IMR-90 (cell line): ENCODE measurements around the gene RPS6KA2. TPM values are rescaled to one million over a fixed set of nuclear protein-coding genes. Genes with fewer than 3 reads are reported as not detected.

Experiments
- ATAC-seq: fragments of 200-7000 bp; cut with Tn5 transposase; 2 replicates; pipeline ENCODE4 v1.9.1; 2020; ENCODE audit warnings: low read depth, mild to moderate bottlenecking, moderate library complexity
- BruUV-seq: library from RNA; stranded (reverse); fragments of 400-500 nt; replicated peaks from 2 replicates; lab custom pipeline; 2021; lab: Mats Ljungman, UMichigan
- CTCF ChIA-PET: fragments of 300-600 bp; formaldehyde crosslinking; extraction: SDS; loops from one replicate; lab custom pipeline; 2021; ENCODE audit warnings: antibody characterized with exemption; lab: Yijun Ruan, JAX
- POLR2A ChIA-PET: fragments of 300-600 bp; sonication (Branson Sonifier 250); formaldehyde crosslinking; loops from one replicate; lab custom pipeline; 2022; ENCODE audit warnings: antibody characterized with exemption; ENCODE audit not compliant: unreplicated experiment; lab: Charles Lee
- DNase-seq: peaks from one replicate; pipeline ENCODE4 v3.0.0; 2013
- H2AFZ ChIP-seq: replicated peaks from 2 replicates; pipeline ENCODE3; 2013; ENCODE audit warnings: low read length, mild to moderate bottlenecking; ENCODE audit not compliant: poor library complexity
- H2AK5ac ChIP-seq: 2 replicates; pipeline ENCODE4 v1.6.1; 2013; ENCODE audit warnings: low read depth, low read length, inconsistent platforms
- H2AK9ac ChIP-seq: replicated peaks from 2 replicates; pipeline ENCODE3; 2013; ENCODE audit warnings: mild to moderate bottlenecking, low read depth, low read length, moderate library complexity; ENCODE audit not compliant: poor library complexity
- H2BK120ac ChIP-seq: 2 replicates; pipeline ENCODE4 v1.6.1; 2013; ENCODE audit warnings: low read depth, low read length, inconsistent platforms
- H2BK15ac ChIP-seq: 3 replicates; pipeline ENCODE4 v1.6.1; 2013; ENCODE audit warnings: low read depth, low read length, inconsistent platforms
- H2BK20ac ChIP-seq: 2 replicates; pipeline ENCODE4 v1.6.1; 2013; ENCODE audit warnings: low read depth, mild to moderate bottlenecking, inconsistent platforms, low read length, moderate library complexity
- H2BK5ac ChIP-seq: 2 replicates; pipeline ENCODE4 v1.6.1; 2013; ENCODE audit warnings: mild to moderate bottlenecking, low read depth, low read length, inconsistent platforms; ENCODE audit not compliant: poor library complexity, severe bottlenecking
- H3K14ac ChIP-seq: replicated peaks from 2 replicates; pipeline ENCODE4 v1.6.1; 2013; ENCODE audit warnings: low read depth, low read length, inconsistent platforms
- H3K18ac ChIP-seq: 2 replicates; pipeline ENCODE4 v1.6.1; 2013; ENCODE audit warnings: low read depth, low read length, control low read depth
- H3K23ac ChIP-seq: 2 replicates; pipeline ENCODE4 v1.6.1; 2013; ENCODE audit warnings: low read depth, low read length, inconsistent platforms
- H3K27ac ChIP-seq: 2 replicates; pipeline ENCODE4 v1.5.1; 2013; ENCODE audit warnings: mild to moderate bottlenecking, control low read depth, low read length; ENCODE audit not compliant: insufficient read depth
- H3K27me3 ChIP-seq: 2 replicates; pipeline ENCODE4 v1.6.1; 2013; ENCODE audit warnings: low read length; ENCODE audit not compliant: control insufficient read depth, insufficient read depth
- H3K36me3 ChIP-seq: 2 replicates; pipeline ENCODE4 v1.6.1; 2013; ENCODE audit warnings: low read length, mixed read lengths; ENCODE audit not compliant: control insufficient read depth, insufficient read depth
- H3K4ac ChIP-seq: 2 replicates; pipeline ENCODE4 v1.6.1; 2013; ENCODE audit warnings: low read depth, low read length, inconsistent platforms
- H3K4me1 ChIP-seq: 2 replicates; pipeline ENCODE4 v1.6.1; 2013; ENCODE audit warnings: low read length, mixed read lengths; ENCODE audit not compliant: control insufficient read depth, insufficient read depth
- H3K4me2 ChIP-seq: 2 replicates; pipeline ENCODE4 v1.6.1; 2013; ENCODE audit warnings: low read depth, mild to moderate bottlenecking, control low read depth, low read length, moderate library complexity
- H3K4me3 ChIP-seq: 2 replicates; pipeline ENCODE4 v1.5.1; 2013; ENCODE audit warnings: low read depth, mild to moderate bottlenecking, control low read depth, low read length, moderate library complexity; ENCODE audit not compliant: insufficient read depth
- H3K56ac ChIP-seq: 2 replicates; pipeline ENCODE4 v1.6.1; 2013; ENCODE audit warnings: low read length, inconsistent platforms; ENCODE audit not compliant: insufficient read depth; ENCODE audit errors: extremely low read depth
- H3K79me1 ChIP-seq, 2 experiments: 2 replicates each; pipeline ENCODE4 v1.6.1; 2013; ENCODE audit warnings: low read length in 2 of 2, inconsistent platforms in 1 of 2, low read depth in 1 of 2
- H3K9ac ChIP-seq: 2 replicates; pipeline ENCODE4 v1.6.1; 2013; ENCODE audit warnings: low read depth, low read length, control low read depth
- H3K9me1 ChIP-seq: 2 replicates; pipeline ENCODE4 v1.6.1; 2013; ENCODE audit warnings: low read length, inconsistent platforms; ENCODE audit not compliant: insufficient read depth
- H3K9me3 ChIP-seq: 2 replicates; pipeline ENCODE4 v1.6.1; 2013; ENCODE audit warnings: low read length; ENCODE audit not compliant: control insufficient read depth, insufficient read depth
- H4K20me1 ChIP-seq: 2 replicates; pipeline ENCODE4 v1.6.1; 2013; ENCODE audit warnings: low read length, inconsistent platforms; ENCODE audit not compliant: insufficient read depth
- H4K5ac ChIP-seq: 2 replicates; pipeline ENCODE4 v1.6.1; 2013; ENCODE audit warnings: mild to moderate bottlenecking, low read depth, low read length, control low read depth
- H4K8ac ChIP-seq, 2 experiments: 2 replicates each; pipeline ENCODE4 v1.6.1; 2013; ENCODE audit warnings: low read depth in 2 of 2, low read length in 2 of 2, control low read depth in 1 of 2, inconsistent platforms in 1 of 2
- H4K91ac ChIP-seq: 2 replicates; pipeline ENCODE4 v1.6.1; 2013; ENCODE audit warnings: low read depth, low read length, inconsistent platforms; ENCODE audit not compliant: insufficient read depth
- BHLHE40 ChIP-seq: fragments of 150-350 bp; IDR thresholded peaks from 2 replicates; pipeline ENCODE4 v1.6.1; 2016; ENCODE audit warnings: mild to moderate bottlenecking, low read depth, low read length
- CEBPB ChIP-seq: IDR thresholded peaks from 2 replicates; pipeline ENCODE4 v1.6.1; 2012; ENCODE audit warnings: low read depth, low read length, improper control_type of control experiment
- CHD1 ChIP-seq: IDR thresholded peaks from 2 replicates; pipeline ENCODE4 v1.6.1; 2012; ENCODE audit warnings: low read depth, low read length, improper control_type of control experiment
- CTCF ChIP-seq: conservative IDR thresholded peaks from 2 replicates; pipeline ENCODE4 v1.5.1; 2012; ENCODE audit warnings: mild to moderate bottlenecking, low read depth, low read length, improper control_type of control experiment
- ELK1 ChIP-seq: fragments of 150-350 bp; IDR thresholded peaks from 2 replicates; pipeline ENCODE4 v1.6.1; 2016; ENCODE audit warnings: low read depth, mild to moderate bottlenecking, low read length, moderate library complexity, borderline replicate concordance
- FOS ChIP-seq: fragments of 150-350 bp; IDR thresholded peaks from 2 replicates; pipeline ENCODE4 v1.6.1; 2016; ENCODE audit warnings: low read depth, low read length
- MAFK ChIP-seq: IDR thresholded peaks from 2 replicates; pipeline ENCODE4 v1.6.1; 2012; ENCODE audit warnings: low read depth, low read length, improper control_type of control experiment
- MAZ ChIP-seq: IDR thresholded peaks from 2 replicates; pipeline ENCODE4 v1.6.1; 2012; ENCODE audit warnings: low read depth, mild to moderate bottlenecking, low read length, improper control_type of control experiment, moderate library complexity, borderline replicate concordance
- NFE2L2 ChIP-seq: fragments of 150-350 bp; IDR thresholded peaks from 2 replicates; pipeline ENCODE4 v1.6.1; 2016; ENCODE audit warnings: low read depth, mild to moderate bottlenecking, low read length
- POLR2A ChIP-seq: IDR thresholded peaks from 2 replicates; pipeline ENCODE4 v1.6.1; 2012; ENCODE audit warnings: mild to moderate bottlenecking, low read depth, low read length
- RAD21 ChIP-seq: IDR thresholded peaks from 2 replicates; pipeline ENCODE4 v1.6.1; 2012; ENCODE audit warnings: low read length, improper control_type of control experiment
- RCOR1 ChIP-seq: IDR thresholded peaks from 2 replicates; pipeline ENCODE4 v1.6.1; 2012; ENCODE audit warnings: mild to moderate bottlenecking, low read length, improper control_type of control experiment; ENCODE audit not compliant: insufficient replicate concordance
- RFX5 ChIP-seq: IDR thresholded peaks from 2 replicates; pipeline ENCODE4 v1.8.0; 2012; ENCODE audit warnings: low read depth, mild to moderate bottlenecking, low read length, moderate library complexity
- SMC3 ChIP-seq: fragments of 150-350 bp; IDR thresholded peaks from 2 replicates; pipeline ENCODE4 v1.6.1; 2016; ENCODE audit warnings: low read depth, mild to moderate bottlenecking, antibody characterized with exemption, low read length, moderate library complexity
- USF2 ChIP-seq: fragments of 150-350 bp; IDR thresholded peaks from 2 replicates; pipeline ENCODE4 v1.6.1; 2017; ENCODE audit warnings: mild to moderate bottlenecking, antibody characterized with exemption, low read length, low read depth
- WGBS, 2 experiments: methylation state at CpG; one replicate each; pipeline versions ENCODE4 v1.1.5 to v1.1.7; 2013; ENCODE audit warnings: missing lambda C conversion rate in 2 of 2; ENCODE audit not compliant: insufficient read length in 1 of 2; ENCODE audit errors: extremely low coverage in 2 of 2; 5-methylcytosine and 5-hydroxymethylcytosine counted together
- dilution Hi-C: fragments of 300-500 bp; cut with HindIII; formaldehyde crosslinking; loops from one replicate; pipeline ENCODE4 v1.14.3; 2018; ENCODE audit warnings: low sequenced_read_pairs; ENCODE audit not compliant: unreplicated experiment
- in situ Hi-C: fragments of 300-500 bp; cut with MboI; formaldehyde crosslinking; loops from 3 replicates; pipeline ENCODE4 v1.14.3; 2019; ENCODE audit warnings: low sequenced_read_pairs, inconsistent platforms, mixed read lengths
- intact Hi-C: fragments of 100-400 bp; cut with micrococcal nuclease; formaldehyde crosslinking; loops from 2 replicates; pipeline ENCODE4 v1.10.0; 2022
- polyA plus RNA-seq, 3 experiments: library from polyadenylated mRNA; depleted of rRNA; stranded (reverse); fragments of >200 nt; gene quantifications; 2 replicates each; pipeline ENCODE4 v1.2.3, GENCODE V29; 2012; ENCODE audit warnings: low replicate concordance in 1 of 3
- total RNA-seq: library from RNA; depleted of rRNA; stranded (reverse); fragments of >200 nt; gene quantifications from 2 replicates; pipeline ENCODE4 v1.2.3, GENCODE V29; 2012

RPS6KA2 gene
- total and polyA plus RNA-seq, 2 of the 4 experiments (the other 2 are of a cell fraction), result 26.9 to 31.3 TPM

GRCh38 chr6:166474721-166475565 lies 152.1 kb downstream of the RPS6KA2 start:
- Histone ChIP-seq H3K56ac (no peak overlapping the region), H4K8ac (no peak overlapping the region), H3K79me1 (no peaks in the 10 kb centered on the region), H3K27me3 (no peaks in the 10 kb centered on the region), H3K18ac (no peak overlapping the region), H3K36me3 (peaks cover 40% of the 10 kb centered on the region), H3K9me1 (no peaks in the 10 kb centered on the region; the same call in 1 of the 2 replicates), H2BK120ac (no peak overlapping the region), H2BK15ac (no peak overlapping the region), H2BK20ac (no peak overlapping the region), H3K9me3 (no peaks in the 10 kb centered on the region), H3K14ac (no peak overlapping the region), H2BK5ac (no peak overlapping the region), H3K4ac (no peak overlapping the region), H3K4me2 (no peak overlapping the region), H2AFZ (no peak overlapping the region), H4K5ac (no peak overlapping the region), H3K4me3 (no peak overlapping the region), H3K23ac (no peak overlapping the region), H2AK5ac (no peak overlapping the region), H3K4me1 (no peaks in the 10 kb centered on the region), H3K27ac (no peak overlapping the region), H3K9ac (no peak overlapping the region), H4K20me1 (no peaks in the 10 kb centered on the region; the same call in 1 of the 2 replicates), H4K91ac (no peak overlapping the region), H2AK9ac (no peak overlapping the region)
- DNase-seq (no peak), ATAC-seq (no peak; the same call in 1 of the 2 replicates)
- intact Hi-C loops, result no loop called here
- POLR2A ChIA-PET, result no interaction called here
- in situ Hi-C loops, result no loop called here
- CTCF ChIA-PET, result no interaction called here
- no TSS peak for BruUV-seq
- WGBS, 2 experiments, result 81% methylated on average over 10 of the region's 26 CpGs; no CpG with 5 or more reads in 1 of the 2 experiments
- dilution Hi-C loops, result no loop called here
- no peak for TF ChIP-seq RCOR1
- TF ChIP-seq NFE2L2, result no peak
- TF ChIP-seq ELK1, result no peak
- no peak for TF ChIP-seq RAD21
- TF ChIP-seq FOS, result no peak
- no peak for TF ChIP-seq SMC3
- TF ChIP-seq MAFK, result no peak
- TF ChIP-seq CEBPB, result no peak
- no peak for TF ChIP-seq BHLHE40
- TF ChIP-seq CHD1, result no peak
- TF ChIP-seq RFX5, result no peak
- no peak for TF ChIP-seq USF2
- TF ChIP-seq CTCF, result no peak
- TF ChIP-seq MAZ, result no peak
- no peak for TF ChIP-seq POLR2A
